GM23338 (cell line): Measurements from ENCODE around the gene CYS1. TPM values are rescaled to one million over a fixed set of nuclear protein-coding genes. Genes with fewer than 3 reads are reported as not detected.

Source experiments
- ATAC-seq: fragments of 200-7000 bp; cut with Tn5 transposase; 3 replicates; pipeline ENCODE4 v1.9.1; 2020
- DNase-seq: peaks from one replicate; pipeline ENCODE4 v3.0.0-alpha.2; 2015; ENCODE audit warnings: low spot score
- H2AFZ ChIP-seq: fragments of 200-600 bp; sonication (generic); 2 replicates; pipeline ENCODE4 v1.8.0; 2016; ENCODE audit warnings: antibody characterized with exemption, mild to moderate bottlenecking, moderate library complexity
- H3F3A ChIP-seq: fragments of 200-600 bp; sonication (generic); replicated peaks from 2 replicates; pipeline ENCODE4 v1.8.0; 2017; ENCODE audit warnings: antibody characterized with exemption, mixed run types, low read depth
- H3K27ac ChIP-seq: fragments of 200-600 bp; sonication (generic); 2 replicates; pipeline ENCODE4 v1.6.1; 2016; ENCODE audit warnings: low read depth
- H3K27me3 ChIP-seq: fragments of 200-600 bp; sonication (generic); 2 replicates; pipeline ENCODE4 v1.8.0; 2016; ENCODE audit warnings: mild to moderate bottlenecking, mixed run types, moderate library complexity; ENCODE audit not compliant: insufficient read depth
- H3K36me3 ChIP-seq: fragments of 200-600 bp; sonication (generic); 2 replicates; pipeline ENCODE4 v1.8.0; 2016; ENCODE audit warnings: mild to moderate bottlenecking; ENCODE audit not compliant: insufficient read depth
- H3K4me1 ChIP-seq: fragments of 200-600 bp; sonication (generic); 2 replicates; pipeline ENCODE4 v1.8.0; 2016; ENCODE audit warnings: mild to moderate bottlenecking, moderate library complexity; ENCODE audit not compliant: insufficient read depth
- H3K4me2 ChIP-seq: fragments of 200-600 bp; sonication (generic); 2 replicates; pipeline ENCODE4 v1.7.1; 2017; ENCODE audit warnings: mixed run types
- H3K4me3 ChIP-seq: fragments of 200-600 bp; sonication (generic); 2 replicates; pipeline ENCODE4 v1.6.1; 2016; ENCODE audit warnings: mixed run types
- H3K79me2 ChIP-seq: fragments of 200-600 bp; sonication (generic); replicated peaks from 2 replicates; pipeline ENCODE4 v1.8.0; 2017; ENCODE audit warnings: mild to moderate bottlenecking; ENCODE audit not compliant: insufficient read depth
- H3K9me2 ChIP-seq: fragments of 200-600 bp; sonication (generic); 2 replicates; pipeline ENCODE4 v1.8.0; 2017; ENCODE audit not compliant: insufficient read depth
- H4K20me1 ChIP-seq: fragments of 200-600 bp; sonication (generic); replicated peaks from 2 replicates; pipeline ENCODE4 v1.8.0; 2017; ENCODE audit warnings: mild to moderate bottlenecking; ENCODE audit not compliant: insufficient read depth
- H3K27ac Mint-ChIP-seq: 2 replicates; pipeline ENCODE4 v1.8.0; 2020; ENCODE audit warnings: inconsistent platforms, mild to moderate bottlenecking, moderate library complexity, mixed read lengths
- H3K27me3 Mint-ChIP-seq: 3 replicates; pipeline ENCODE4 v1.8.0; 2022; ENCODE audit warnings: low read depth, mild to moderate bottlenecking, moderate library complexity, mixed read lengths, inconsistent platforms; ENCODE audit not compliant: insufficient read depth, poor library complexity
- H3K36me3 Mint-ChIP-seq: 3 replicates; pipeline ENCODE4 v1.8.0; 2021; ENCODE audit warnings: low read depth, mild to moderate bottlenecking, inconsistent platforms, moderate library complexity, mixed read lengths
- H3K4me1 Mint-ChIP-seq: 3 replicates; pipeline ENCODE4 v1.8.0; 2020; ENCODE audit warnings: mild to moderate bottlenecking, inconsistent platforms, mixed read lengths
- H3K4me3 Mint-ChIP-seq: 3 replicates; pipeline ENCODE4 v1.8.0; 2021; ENCODE audit warnings: moderate library complexity, mild to moderate bottlenecking, inconsistent platforms, mixed read lengths
- H3K9me3 Mint-ChIP-seq: 3 replicates; pipeline ENCODE4 v1.8.0; 2020; ENCODE audit warnings: moderate library complexity, mild to moderate bottlenecking, inconsistent platforms, mixed read lengths
- CREB1 ChIP-seq: fragments of 250-450 bp; sonication (Bioruptor Pico); IDR thresholded peaks from 2 replicates; pipeline ENCODE4 v1.5.0; 2020; ENCODE audit warnings: low read depth, mild to moderate bottlenecking, moderate library complexity
- NANOG ChIP-seq: IDR thresholded peaks from 2 replicates; pipeline ENCODE4 v1.6.1; 2016; ENCODE audit warnings: antibody characterized with exemption, borderline replicate concordance
- POLR2AphosphoS5 ChIP-seq: IDR thresholded peaks from 2 replicates; pipeline ENCODE4 v1.6.1; 2016; ENCODE audit warnings: antibody characterized with exemption, low read depth
- STAT1 ChIP-seq: IDR thresholded peaks from one replicate; pipeline ENCODE4 v1.6.1; 2016; ENCODE audit warnings: antibody characterized with exemption; ENCODE audit not compliant: unreplicated experiment
- ZNF114 ChIP-seq: fragments of 250-450 bp; sonication (Bioruptor Pico); IDR thresholded peaks from 2 replicates; pipeline ENCODE4 v1.5.0; 2020; ENCODE audit warnings: mild to moderate bottlenecking, moderate library complexity
- polyA plus RNA-seq: library from polyadenylated mRNA; unstranded; fragments of >200 nt; fragmentation: Nextera tagmentation; extraction: Ambion mirVana; gene quantifications from 2 replicates; pipeline ENCODE4 v1.2.1, GENCODE V29; 2016
- total RNA-seq: library from RNA; depleted of rRNA; stranded (reverse); fragments of >200 nt; shearing (Covaris generic); gene quantifications from 2 replicates; pipeline ENCODE4 v1.2.3, GENCODE V29; 2014
- TF ChIP-seq, protein P1 (sequence below), 2 experiments: fragments of 200-600 bp in 1 of 2; sonication (generic) in 1 of 2; conservative IDR thresholded peaks; 2 replicates each; pipeline versions ENCODE4 v1.5.1 to v1.6.1; 2016 to 2017; ENCODE audit warnings: antibody characterized with exemption in 2 of 2, low read depth in 2 of 2, mild to moderate bottlenecking in 2 of 2, moderate library complexity in 1 of 2
- TF ChIP-seq, protein P2 (sequence below): IDR thresholded peaks from 2 replicates; pipeline ENCODE4 v1.6.1; 2016; ENCODE audit warnings: antibody characterized with exemption
- TF ChIP-seq, protein P3 (sequence below): IDR thresholded peaks from one replicate; pipeline ENCODE4 v1.6.1; 2018; ENCODE audit warnings: antibody characterized with exemption; ENCODE audit not compliant: unreplicated experiment

Gene CYS1
- total and polyA plus RNA-seq, 2 experiments from 2014 or later, result 0.31 to 0.32 TPM

DNA sequence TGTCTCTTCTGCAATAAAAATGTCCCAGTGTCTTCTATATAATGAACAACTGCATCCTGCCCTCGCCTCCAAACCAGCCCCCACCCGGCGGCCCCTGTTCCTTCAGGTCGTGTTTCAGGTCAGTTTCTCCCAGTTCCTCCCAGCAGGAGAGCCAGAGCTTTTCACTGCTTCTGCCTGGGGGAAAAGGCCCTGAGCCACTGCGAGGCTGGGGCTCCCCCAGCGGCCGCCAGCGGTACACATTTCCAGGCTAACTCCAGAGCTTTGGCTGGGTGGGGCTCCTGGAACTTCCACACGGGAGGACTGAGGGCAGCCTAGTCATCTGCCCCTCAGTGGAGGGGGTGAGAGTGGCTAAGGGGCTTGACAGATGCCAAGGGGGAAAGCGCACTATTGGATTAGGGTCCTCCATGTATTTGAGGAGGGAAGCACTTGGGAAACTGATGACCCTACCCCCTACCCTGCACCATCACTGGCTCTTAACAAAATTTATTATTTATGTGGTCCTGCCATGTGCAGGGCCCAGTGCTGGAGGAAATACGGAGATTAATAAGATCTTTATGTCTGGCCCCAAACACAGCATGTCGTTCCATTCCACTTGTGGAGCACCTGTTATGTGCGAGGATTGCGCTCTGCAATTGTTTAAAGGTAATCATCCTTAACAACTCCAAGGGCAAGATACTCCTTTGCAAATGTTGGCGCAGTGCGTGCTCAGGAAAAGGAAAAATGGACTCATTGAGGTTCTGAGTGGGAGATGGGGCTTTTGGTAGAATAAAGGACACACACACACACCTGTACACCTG is 17.3 kb upstream of the CYS1 start:
- no peaks in the 10 kb centered on the region for H3K79me2 ChIP-seq
- Mint-ChIP-seq H3K27ac (no peak overlapping the region; the same call in 1 of the 2 replicates), H3K4me1 (peaks cover 27% of the 10 kb centered on the region), H3K9me3 (0 out of 3 replicates have a peak, but pooled peaks cover 1% of the 10 kb centered on the region), H3K36me3 (no peaks in the 10 kb centered on the region), H3K27me3 (peaks cover 10% of the 10 kb centered on the region), H3K4me3 (no peak overlapping the region)
- ATAC-seq, result peak; percentile 97
- no peaks in the 10 kb centered on the region; the same call in 1 of the 2 replicates for H3K4me1 ChIP-seq
- H2AFZ ChIP-seq, result no peak overlapping the region
- no peaks in the 10 kb centered on the region for H4K20me1 ChIP-seq
- no peak overlapping the region for H3K4me3 ChIP-seq
- no peaks in the 10 kb centered on the region for H3K36me3 ChIP-seq
- no peak overlapping the region for H3K27ac ChIP-seq
- no peaks in the 10 kb centered on the region for H3K27me3 ChIP-seq
- H3F3A ChIP-seq, result no peaks in the 10 kb centered on the region
- no peak overlapping the region for H3K4me2 ChIP-seq
- no peaks in the 10 kb centered on the region for H3K9me2 ChIP-seq
- TF ChIP-seq, protein P1, sequence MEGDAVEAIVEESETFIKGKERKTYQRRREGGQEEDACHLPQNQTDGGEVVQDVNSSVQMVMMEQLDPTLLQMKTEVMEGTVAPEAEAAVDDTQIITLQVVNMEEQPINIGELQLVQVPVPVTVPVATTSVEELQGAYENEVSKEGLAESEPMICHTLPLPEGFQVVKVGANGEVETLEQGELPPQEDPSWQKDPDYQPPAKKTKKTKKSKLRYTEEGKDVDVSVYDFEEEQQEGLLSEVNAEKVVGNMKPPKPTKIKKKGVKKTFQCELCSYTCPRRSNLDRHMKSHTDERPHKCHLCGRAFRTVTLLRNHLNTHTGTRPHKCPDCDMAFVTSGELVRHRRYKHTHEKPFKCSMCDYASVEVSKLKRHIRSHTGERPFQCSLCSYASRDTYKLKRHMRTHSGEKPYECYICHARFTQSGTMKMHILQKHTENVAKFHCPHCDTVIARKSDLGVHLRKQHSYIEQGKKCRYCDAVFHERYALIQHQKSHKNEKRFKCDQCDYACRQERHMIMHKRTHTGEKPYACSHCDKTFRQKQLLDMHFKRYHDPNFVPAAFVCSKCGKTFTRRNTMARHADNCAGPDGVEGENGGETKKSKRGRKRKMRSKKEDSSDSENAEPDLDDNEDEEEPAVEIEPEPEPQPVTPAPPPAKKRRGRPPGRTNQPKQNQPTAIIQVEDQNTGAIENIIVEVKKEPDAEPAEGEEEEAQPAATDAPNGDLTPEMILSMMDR (conservative IDR thresholded peaks at IDR 0.05; ENCODE audit: low read depth in 2 of 2), result peak; percentile 83 to 84
- no peak for TF ChIP-seq CREB1 (CRISPR knock-in tag)
- peak; percentile 89 for DNase-seq

DNA sequence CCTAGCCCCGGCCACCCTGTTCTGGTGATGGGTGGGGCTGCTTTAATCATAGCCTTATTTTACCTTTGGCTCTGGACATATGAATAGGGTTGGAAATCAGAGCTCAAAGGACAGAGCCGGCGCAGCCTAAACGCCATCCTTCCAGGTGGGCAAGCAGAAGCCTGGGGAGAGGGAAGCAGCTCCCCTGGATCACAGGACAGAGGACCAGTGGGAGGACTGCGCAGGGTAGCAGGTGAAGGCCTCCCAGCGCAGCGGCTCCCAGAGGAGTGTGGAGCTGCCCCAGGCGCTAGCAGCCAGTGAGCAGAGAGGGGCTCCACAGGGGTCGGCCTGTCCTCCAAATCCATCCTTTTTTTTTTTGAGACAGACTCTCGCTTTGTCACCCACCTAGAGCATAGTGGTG is 16.4 kb upstream of the CYS1 start:
- Histone ChIP-seq H3K27me3 (no peaks in the 10 kb centered on the region), H3F3A (no peaks in the 10 kb centered on the region), H3K4me2 (no peak overlapping the region), H3K36me3 (no peaks in the 10 kb centered on the region), H2AFZ (no peak overlapping the region), H3K4me1 (no peaks in the 10 kb centered on the region; the same call in 1 of the 2 replicates), H3K79me2 (no peaks in the 10 kb centered on the region), H3K9me2 (no peaks in the 10 kb centered on the region), H3K4me3 (no peak overlapping the region), H4K20me1 (no peaks in the 10 kb centered on the region), H3K27ac (no peak overlapping the region)
- H3K27ac Mint-ChIP-seq, result no peak overlapping the region
- H3K4me1 Mint-ChIP-seq, result peaks cover 27% of the 10 kb centered on the region
- no peak overlapping the region for H3K4me3 Mint-ChIP-seq
- 0 out of 3 replicates have a peak, but pooled peaks cover 8% of the 10 kb centered on the region for H3K9me3 Mint-ChIP-seq
- ATAC-seq (peak; percentile 34), DNase-seq (no peak)
- TF ChIP-seq, protein P2, sequence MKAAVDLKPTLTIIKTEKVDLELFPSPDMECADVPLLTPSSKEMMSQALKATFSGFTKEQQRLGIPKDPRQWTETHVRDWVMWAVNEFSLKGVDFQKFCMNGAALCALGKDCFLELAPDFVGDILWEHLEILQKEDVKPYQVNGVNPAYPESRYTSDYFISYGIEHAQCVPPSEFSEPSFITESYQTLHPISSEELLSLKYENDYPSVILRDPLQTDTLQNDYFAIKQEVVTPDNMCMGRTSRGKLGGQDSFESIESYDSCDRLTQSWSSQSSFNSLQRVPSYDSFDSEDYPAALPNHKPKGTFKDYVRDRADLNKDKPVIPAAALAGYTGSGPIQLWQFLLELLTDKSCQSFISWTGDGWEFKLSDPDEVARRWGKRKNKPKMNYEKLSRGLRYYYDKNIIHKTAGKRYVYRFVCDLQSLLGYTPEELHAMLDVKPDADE, result no peak
- TF ChIP-seq, protein P1 (conservative IDR thresholded peaks at IDR 0.05; ENCODE audit: low read depth in 2 of 2), result no peak
- TF ChIP-seq, protein P3, sequence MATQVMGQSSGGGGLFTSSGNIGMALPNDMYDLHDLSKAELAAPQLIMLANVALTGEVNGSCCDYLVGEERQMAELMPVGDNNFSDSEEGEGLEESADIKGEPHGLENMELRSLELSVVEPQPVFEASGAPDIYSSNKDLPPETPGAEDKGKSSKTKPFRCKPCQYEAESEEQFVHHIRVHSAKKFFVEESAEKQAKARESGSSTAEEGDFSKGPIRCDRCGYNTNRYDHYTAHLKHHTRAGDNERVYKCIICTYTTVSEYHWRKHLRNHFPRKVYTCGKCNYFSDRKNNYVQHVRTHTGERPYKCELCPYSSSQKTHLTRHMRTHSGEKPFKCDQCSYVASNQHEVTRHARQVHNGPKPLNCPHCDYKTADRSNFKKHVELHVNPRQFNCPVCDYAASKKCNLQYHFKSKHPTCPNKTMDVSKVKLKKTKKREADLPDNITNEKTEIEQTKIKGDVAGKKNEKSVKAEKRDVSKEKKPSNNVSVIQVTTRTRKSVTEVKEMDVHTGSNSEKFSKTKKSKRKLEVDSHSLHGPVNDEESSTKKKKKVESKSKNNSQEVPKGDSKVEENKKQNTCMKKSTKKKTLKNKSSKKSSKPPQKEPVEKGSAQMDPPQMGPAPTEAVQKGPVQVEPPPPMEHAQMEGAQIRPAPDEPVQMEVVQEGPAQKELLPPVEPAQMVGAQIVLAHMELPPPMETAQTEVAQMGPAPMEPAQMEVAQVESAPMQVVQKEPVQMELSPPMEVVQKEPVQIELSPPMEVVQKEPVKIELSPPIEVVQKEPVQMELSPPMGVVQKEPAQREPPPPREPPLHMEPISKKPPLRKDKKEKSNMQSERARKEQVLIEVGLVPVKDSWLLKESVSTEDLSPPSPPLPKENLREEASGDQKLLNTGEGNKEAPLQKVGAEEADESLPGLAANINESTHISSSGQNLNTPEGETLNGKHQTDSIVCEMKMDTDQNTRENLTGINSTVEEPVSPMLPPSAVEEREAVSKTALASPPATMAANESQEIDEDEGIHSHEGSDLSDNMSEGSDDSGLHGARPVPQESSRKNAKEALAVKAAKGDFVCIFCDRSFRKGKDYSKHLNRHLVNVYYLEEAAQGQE, result no peak
- TF ChIP-seq STAT1, result no peak
- TF ChIP-seq POLR2AphosphoS5, result no peak
- TF ChIP-seq ZNF114 (CRISPR knock-in tag), result no peak
- TF ChIP-seq NANOG, result no peak
- H3K36me3 Mint-ChIP-seq, result no peaks in the 10 kb centered on the region
- H3K27me3 Mint-ChIP-seq, result peaks cover 12% of the 10 kb centered on the region
